ENCODE data around the gene MRI1. TPM values are rescaled to one million over a fixed set of nuclear protein-coding genes. Genes with fewer than 3 reads are reported as not detected.
"Not testable (repeated sequence)": the region's sequence is repeated elsewhere in the genome, so short reads cannot be mapped to it uniquely, and the experiment has no call there.

Gene MRI1
- total RNA-seq, 2 donors from 2014 or later = 31.3 to 31.8 TPM

- DNase-seq (no peak), ATAC-seq (peak; percentile 17)
- intact Hi-C loops (cut with DNase I, micrococcal nuclease) = loop anchor here in 1 of 2 donors (10.0 kb wide), 1 partner anchor 81 kb away; no protein-coding TSS in a partner anchor
Observed at GRCh38 chr19:13783565-13784500, 19.5 kb downstream of the MRI1 start.

DNA sequence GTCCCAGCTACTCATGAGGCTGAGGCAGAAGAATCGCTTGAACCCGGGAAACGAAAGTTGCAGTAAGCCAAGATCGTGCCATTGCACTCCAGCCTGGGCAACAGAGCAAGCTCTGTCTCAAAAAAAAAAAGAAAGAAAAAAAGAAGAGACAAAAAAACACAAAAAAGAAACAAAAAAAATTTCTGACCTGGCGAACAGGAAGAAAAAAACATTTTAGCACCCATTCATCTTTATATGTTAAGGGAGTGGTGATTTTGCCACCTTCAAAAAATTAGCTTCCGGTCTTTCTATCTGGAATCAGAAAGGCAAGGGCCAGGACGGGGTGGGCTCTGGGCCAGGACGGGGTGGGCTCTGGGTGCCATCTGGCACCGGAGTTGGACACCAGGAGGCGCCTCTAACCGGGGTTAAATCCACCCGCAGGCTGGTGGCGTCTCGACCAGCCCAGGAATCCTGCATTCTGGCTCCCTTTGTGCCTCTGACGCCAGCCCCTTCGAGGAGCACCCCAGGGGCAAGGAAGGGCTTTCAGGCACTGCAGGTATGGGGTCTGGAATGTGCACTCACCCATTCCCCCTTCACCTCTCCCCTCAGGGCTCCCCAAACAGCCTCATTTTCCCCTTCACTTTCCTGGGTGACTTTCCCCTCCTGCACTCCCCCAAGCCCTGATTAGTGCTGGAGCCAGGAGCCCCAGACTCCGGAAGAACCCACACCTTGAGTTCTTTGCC lies 20.6 kb downstream of the MRI1 start:
- peak; percentile 65 to 86 for DNase-seq
- intact Hi-C loops (cut with DNase I, micrococcal nuclease) = loop anchor here (5.0 to 10.0 kb wide), 2 partner anchors 77 to 80 kb away; no protein-coding TSS in a partner anchor
- ATAC-seq = peak; percentile 60

GRCh38 chr19:13788991-13789390 lies 24.7 kb downstream of the MRI1 start:
- ATAC-seq = no peak
- no peak for DNase-seq
- intact Hi-C loops (cut with DNase I, micrococcal nuclease) = loop anchor here (5.0 to 10.0 kb wide), 2 partner anchors 73 to 76 kb away; no protein-coding TSS in a partner anchor

GRCh38 chr19:13790354-13790753 lies 26.0 kb downstream of the MRI1 start:
- ATAC-seq (no peak), DNase-seq (no peak)
- intact Hi-C loops (cut with DNase I, micrococcal nuclease) = no loop called here

- ATAC-seq; DNase-seq; intact Hi-C loops (cut with DNase I, micrococcal nuclease): not testable (repeated sequence)
Observed at GRCh38 chr19:13793317-13793716, 29.0 kb downstream of the MRI1 start.

GRCh38 chr19:13794398-13794756 lies 30.1 kb downstream of the MRI1 start:
- ATAC-seq = no peak
- intact Hi-C loops (cut with DNase I, micrococcal nuclease) = no loop called here
- peak; percentile 65 to 67 for DNase-seq

- intact Hi-C loops (cut with DNase I, micrococcal nuclease) = no loop called here
- ATAC-seq (peak; percentile 98), DNase-seq (peak; percentile 98 to 100)
Observed at GRCh38 chr19:13794757-13795589, 30.7 kb downstream of the MRI1 start, which contains the start of gene ZSWIM4. ZSWIM4 (plus strand) TSS chr19:13795443; CDS start chr19:13795649, 206 bp downstream.

DNA sequence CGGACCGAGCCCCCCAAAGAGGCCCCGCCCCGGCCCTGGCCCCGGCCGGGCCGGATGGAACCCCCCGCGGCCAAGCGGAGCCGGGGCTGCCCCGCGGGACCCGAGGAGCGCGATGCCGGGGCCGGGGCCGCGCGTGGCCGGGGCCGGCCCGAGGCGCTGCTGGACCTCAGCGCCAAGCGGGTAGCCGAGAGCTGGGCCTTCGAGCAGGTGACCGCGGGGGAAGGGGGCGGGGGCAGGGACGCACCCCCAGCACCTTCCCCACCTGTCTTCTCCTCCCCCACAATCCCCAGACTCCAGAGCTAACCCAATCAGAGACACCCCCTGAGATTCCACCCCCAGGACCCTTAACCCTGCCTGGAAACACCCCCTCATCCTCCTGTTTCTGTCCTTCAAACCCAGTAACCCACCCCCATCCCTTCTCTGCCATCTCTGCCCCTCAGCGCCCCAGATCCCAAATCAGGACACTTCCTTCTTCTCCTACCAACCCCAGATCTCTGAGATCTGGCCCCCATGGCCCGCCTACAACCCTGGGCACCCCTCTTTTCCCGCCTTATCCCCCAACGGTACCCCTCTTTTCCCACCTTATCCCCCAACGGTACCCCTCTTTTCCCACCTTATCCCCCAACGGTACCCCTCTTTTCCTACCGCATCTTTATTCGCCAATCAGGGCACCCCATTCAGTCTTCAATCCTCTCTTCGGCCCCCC lies 31.4 kb downstream of the MRI1 start:
- ATAC-seq = peak; percentile 3
- DNase-seq = peak in 1 of 2 donors; percentile 42
- intact Hi-C loops (cut with DNase I, micrococcal nuclease) = no loop called here

- ATAC-seq = no peak
- DNase-seq = peak; percentile 49 to 67
- intact Hi-C loops (cut with DNase I, micrococcal nuclease) = no loop called here
Observed at GRCh38 chr19:13796301-13797057, 32.2 kb downstream of the MRI1 start.

- no peak for DNase-seq
- ATAC-seq = no peak
- intact Hi-C loops (cut with DNase I, micrococcal nuclease) = no loop called here
Observed at GRCh38 chr19:13797058-13797440, 32.7 kb downstream of the MRI1 start.

DNA sequence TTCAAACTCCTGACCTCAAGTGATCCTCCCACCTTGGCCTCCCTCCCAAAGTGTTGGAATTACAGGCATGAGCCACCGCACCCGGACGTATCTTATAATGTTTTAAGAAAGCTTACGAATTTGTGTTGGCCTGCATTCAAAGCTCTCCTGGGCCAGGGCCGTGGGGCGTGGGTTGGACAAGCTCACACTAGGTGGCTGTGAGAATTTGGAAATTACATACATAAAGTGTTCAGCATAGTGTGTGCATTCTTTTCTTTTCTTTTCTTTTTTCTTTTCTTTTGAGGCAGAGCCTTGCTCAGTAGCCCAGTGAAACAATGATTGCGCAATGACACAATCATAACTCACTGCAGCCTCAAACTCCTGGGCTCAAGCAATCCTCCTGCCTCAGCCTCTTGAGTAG lies 33.5 kb downstream of the MRI1 start:
- ATAC-seq (no peak), DNase-seq (no peak)
- intact Hi-C loops (cut with DNase I, micrococcal nuclease) = no loop called here

- ATAC-seq (no peak), DNase-seq (no peak)
- intact Hi-C loops (cut with DNase I, micrococcal nuclease) = no loop called here
Observed at GRCh38 chr19:13799669-13800068, 35.3 kb downstream of the MRI1 start.

DNA sequence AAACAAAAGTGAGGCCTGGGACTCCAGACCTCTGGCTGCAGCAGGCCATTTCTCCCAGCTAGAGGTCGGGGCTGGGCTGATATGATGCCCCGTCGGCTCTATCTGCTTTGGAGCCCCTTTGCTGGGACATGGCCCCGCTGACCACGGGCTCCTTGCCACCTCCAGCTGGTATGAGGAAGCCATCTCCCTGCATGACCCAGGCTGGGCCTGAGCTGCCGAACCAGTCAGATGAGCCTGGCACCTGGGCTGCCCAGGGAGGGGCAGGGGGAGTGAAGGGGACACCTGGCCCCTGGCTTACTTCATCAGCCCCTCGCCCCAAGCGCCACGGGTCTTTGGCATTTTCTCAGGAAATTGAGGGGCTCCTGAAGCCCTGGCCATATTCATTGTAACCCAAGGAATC lies 38.7 kb downstream of the MRI1 start:
- intact Hi-C loops (cut with DNase I, micrococcal nuclease) = no loop called here
- peak; percentile 59 for ATAC-seq
- no peak for DNase-seq

DNA sequence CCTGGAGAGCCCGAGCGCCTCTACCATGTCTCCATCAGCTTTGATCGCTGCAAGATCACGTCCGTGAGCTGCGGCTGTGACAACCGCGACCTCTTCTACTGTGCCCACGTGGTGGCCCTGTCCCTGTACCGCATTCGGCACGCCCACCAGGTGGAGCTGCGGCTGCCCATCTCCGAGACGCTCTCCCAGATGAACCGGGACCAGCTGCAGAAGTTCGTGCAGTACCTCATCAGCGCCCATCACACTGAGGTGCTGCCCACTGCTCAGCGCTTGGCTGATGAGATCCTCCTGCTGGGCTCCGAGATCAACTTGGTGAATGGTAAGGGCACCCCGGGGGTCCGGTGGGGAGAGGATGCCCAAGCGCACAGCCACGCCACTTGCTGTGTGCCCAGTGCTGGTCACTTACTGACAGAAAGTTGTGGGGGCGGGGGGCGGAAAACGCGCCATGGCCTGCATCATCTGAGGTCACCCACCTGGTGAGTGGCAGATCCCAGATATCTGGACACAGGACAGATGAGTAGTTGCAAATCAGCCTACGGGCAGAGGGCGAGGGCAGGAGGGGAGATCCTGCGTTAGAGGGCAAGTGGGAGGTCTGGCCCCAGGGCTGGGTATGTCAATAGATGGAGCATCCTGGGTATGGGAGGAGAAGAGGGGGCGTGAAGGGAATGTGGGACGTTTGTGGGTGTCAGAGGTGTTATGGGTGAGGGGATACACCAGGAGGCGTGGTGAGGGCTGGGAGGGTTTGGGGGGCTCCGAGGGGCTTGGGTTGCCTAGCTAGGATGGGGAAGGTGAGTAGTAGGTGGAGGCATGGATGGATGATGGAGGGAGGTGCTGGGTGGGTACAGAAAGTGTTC lies 40.7 kb downstream of the MRI1 start:
- intact Hi-C loops (cut with DNase I, micrococcal nuclease) = no loop called here
- ATAC-seq (peak; percentile 62), DNase-seq (peak in 1 of 2 donors; percentile 43)

DNA sequence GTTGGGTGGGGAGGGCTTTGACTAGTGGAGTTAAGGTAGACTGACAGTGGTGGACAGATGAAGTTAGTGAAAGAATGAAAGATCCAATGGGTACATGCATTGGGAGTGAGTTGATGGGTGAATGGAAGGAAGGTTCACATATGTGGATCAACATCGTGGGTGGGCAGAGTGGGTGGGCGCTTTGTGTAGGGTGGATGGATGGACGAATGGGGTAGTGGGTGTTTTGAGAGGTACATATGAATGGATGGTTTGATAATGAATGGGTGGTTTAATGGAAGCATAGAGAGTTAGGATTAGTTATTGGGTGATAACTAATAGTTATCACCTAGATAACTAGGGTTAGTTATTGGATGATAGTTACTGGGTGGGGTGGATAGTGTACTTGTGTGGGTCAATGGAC lies 42.4 kb downstream of the MRI1 start:
- DNase-seq (no peak), ATAC-seq (no peak)
- intact Hi-C loops (cut with DNase I, micrococcal nuclease) = no loop called here

GRCh38 chr19:13807421-13808021 lies 43.2 kb downstream of the MRI1 start:
- ATAC-seq = no peak
- intact Hi-C loops (cut with DNase I, micrococcal nuclease) = no loop called here
- no peak for DNase-seq

All from left colon (tissue), 2 donors.